WTC11 (cell line): ENCODE results near the gene COPA. TPM values are rescaled to one million over a fixed set of nuclear protein-coding genes. Genes with fewer than 3 reads are reported as not detected.

Source experiments
- ATAC-seq: fragments of 200-7000 bp; cut with Tn5 transposase; 2 replicates; pipeline ENCODE4 v1.10.0; 2021; ENCODE audit warnings: mild to moderate bottlenecking, moderate library complexity
- CTCF ChIA-PET: fragments of 300-600 bp; sonication (Branson Sonifier 250); formaldehyde crosslinking; loops from one replicate; lab custom pipeline; 2021; ENCODE audit warnings: antibody characterized with exemption; lab: Charles Lee
- POLR2A ChIA-PET: fragments of 350-600 bp; sonication (Branson Sonifier 250); formaldehyde crosslinking; loops from one replicate; lab custom pipeline; 2021; ENCODE audit warnings: antibody characterized with exemption; lab: Charles Lee
- DNase-seq: peaks from one replicate; pipeline ENCODE4 v3.0.0; 2021; ENCODE audit warnings: low spot score
- H3K27ac Mint-ChIP-seq: 2 replicates; pipeline ENCODE4 v1.8.0; 2021; ENCODE audit warnings: mixed read lengths
- H3K27me3 Mint-ChIP-seq: 2 replicates; pipeline ENCODE4 v1.8.0; 2021; ENCODE audit warnings: low read depth, mild to moderate bottlenecking, moderate library complexity, mixed read lengths
- H3K36me3 Mint-ChIP-seq: 2 replicates; pipeline ENCODE4 v1.8.0; 2021; ENCODE audit warnings: mixed read lengths
- H3K4me1 Mint-ChIP-seq: 2 replicates; pipeline ENCODE4 v1.8.0; 2022; ENCODE audit warnings: mixed read lengths
- H3K4me3 Mint-ChIP-seq: 2 replicates; pipeline ENCODE4 v1.8.0; 2021; ENCODE audit warnings: mild to moderate bottlenecking, moderate library complexity, mixed read lengths
- H3K9me3 Mint-ChIP-seq: 2 replicates; pipeline ENCODE4 v1.8.0; 2021; ENCODE audit warnings: mixed read lengths
- EMX1 ChIP-seq: fragments of 250-450 bp; sonication (Bioruptor Pico); IDR thresholded peaks from 2 replicates; pipeline ENCODE4 v1.8.0; 2021; ENCODE audit warnings: mild to moderate bottlenecking
- FOXP1 ChIP-seq: sonication (generic); formaldehyde crosslinking; IDR thresholded peaks from 2 replicates; pipeline ENCODE4 v1.8.0; 2022; ENCODE audit warnings: missing genetic modification reagents, mild to moderate bottlenecking, moderate library complexity, borderline replicate concordance
- HMGA2 ChIP-seq: fragments of 250-450 bp; sonication (Bioruptor Pico); IDR thresholded peaks from 2 replicates; pipeline ENCODE4 v1.4.0; 2021; ENCODE audit warnings: mild to moderate bottlenecking, moderate library complexity
- KAT7 ChIP-seq: sonication (generic); formaldehyde crosslinking; IDR thresholded peaks from 2 replicates; pipeline ENCODE4 v1.8.1; 2023; ENCODE audit warnings: missing genetic modification reagents, mild to moderate bottlenecking, borderline replicate concordance
- MAX ChIP-seq: sonication (generic); formaldehyde crosslinking; IDR thresholded peaks from 2 replicates; pipeline ENCODE4 v1.8.0; 2022; ENCODE audit warnings: mild to moderate bottlenecking, missing genetic modification reagents
- MLX ChIP-seq: sonication (generic); formaldehyde crosslinking; IDR thresholded peaks from 2 replicates; pipeline ENCODE4 v1.8.1; 2023; ENCODE audit warnings: mild to moderate bottlenecking, missing genetic modification reagents, moderate library complexity
- MXD4 ChIP-seq: fragments of 250-450 bp; sonication (Bioruptor Pico); IDR thresholded peaks from 2 replicates; pipeline ENCODE4 v1.8.0; 2021; ENCODE audit warnings: mild to moderate bottlenecking, moderate library complexity, borderline replicate concordance
- NFE2L1 ChIP-seq: sonication (generic); formaldehyde crosslinking; IDR thresholded peaks from 2 replicates; pipeline ENCODE4 v1.8.1; 2023; ENCODE audit warnings: missing genetic modification reagents
- NR2C2 ChIP-seq: sonication (generic); formaldehyde crosslinking; IDR thresholded peaks from 2 replicates; pipeline ENCODE4 v1.8.0; 2022; ENCODE audit warnings: mild to moderate bottlenecking, missing genetic modification reagents
- NR3C1 ChIP-seq: sonication (generic); formaldehyde crosslinking; conservative IDR thresholded peaks from 2 replicates; pipeline ENCODE4 v1.8.1; 2023; ENCODE audit warnings: low read depth, mild to moderate bottlenecking, missing genetic modification reagents
- OVOL2 ChIP-seq: fragments of 250-450 bp; sonication (Bioruptor Pico); IDR thresholded peaks from 2 replicates; pipeline ENCODE4 v1.9.0; 2021; ENCODE audit warnings: mild to moderate bottlenecking, borderline replicate concordance
- PREB ChIP-seq: sonication (generic); formaldehyde crosslinking; IDR thresholded peaks from 2 replicates; pipeline ENCODE4 v1.8.1; 2022; ENCODE audit warnings: mild to moderate bottlenecking, missing genetic modification reagents, moderate library complexity, borderline replicate concordance
- PRRX2 ChIP-seq: fragments of 250-450 bp; sonication (Bioruptor Pico); IDR thresholded peaks from 2 replicates; pipeline ENCODE4 v1.8.0; 2021; ENCODE audit warnings: mild to moderate bottlenecking
- SMAD4 ChIP-seq: sonication (generic); formaldehyde crosslinking; IDR thresholded peaks from 2 replicates; pipeline ENCODE4 v1.8.0; 2022; ENCODE audit warnings: mild to moderate bottlenecking, missing genetic modification reagents
- TCF7 ChIP-seq: sonication (generic); formaldehyde crosslinking; IDR thresholded peaks from 2 replicates; pipeline ENCODE4 v1.8.0; 2022; ENCODE audit warnings: mild to moderate bottlenecking, low read depth, missing genetic modification reagents, moderate library complexity
- TEAD1 ChIP-seq: sonication (generic); formaldehyde crosslinking; IDR thresholded peaks from 2 replicates; pipeline ENCODE4 v1.8.0; 2022; ENCODE audit warnings: mild to moderate bottlenecking, missing genetic modification reagents
- ZMAT4 ChIP-seq: fragments of 250-450 bp; sonication (Bioruptor Pico); IDR thresholded peaks from 2 replicates; pipeline ENCODE4 v1.9.0; 2021; ENCODE audit warnings: mild to moderate bottlenecking
- ZNF317 ChIP-seq: sonication (generic); formaldehyde crosslinking; IDR thresholded peaks from 2 replicates; pipeline ENCODE4 v1.8.1; 2023; ENCODE audit warnings: low read depth, mild to moderate bottlenecking, moderate library complexity, missing genetic modification reagents, borderline replicate concordance
- ZNF396 ChIP-seq: fragments of 250-450 bp; sonication (Bioruptor Pico); IDR thresholded peaks from 2 replicates; pipeline ENCODE4 v1.8.0; 2021; ENCODE audit warnings: mild to moderate bottlenecking, moderate library complexity, borderline replicate concordance
- ZNF416 ChIP-seq: fragments of 250-450 bp; sonication (Bioruptor Pico); IDR thresholded peaks from 2 replicates; pipeline ENCODE4 v1.9.0; 2021; ENCODE audit warnings: mild to moderate bottlenecking, inconsistent platforms
- ZSCAN18 ChIP-seq: fragments of 250-450 bp; sonication (Bioruptor Pico); IDR thresholded peaks from 2 replicates; pipeline ENCODE4 v2.1.2; 2022; ENCODE audit warnings: mild to moderate bottlenecking, moderate library complexity
- total RNA-seq: library from RNA; stranded (reverse); gene quantifications from 3 replicates; pipeline ENCODE4 v1.2.3, GENCODE V29; 2021
- TF ChIP-seq, protein P1 (sequence below): sonication (generic); formaldehyde crosslinking; conservative IDR thresholded peaks from 2 replicates; pipeline ENCODE4 v1.8.1; 2023; ENCODE audit warnings: mild to moderate bottlenecking, low read depth, missing genetic modification reagents, moderate library complexity
- TF ChIP-seq, protein P2 (sequence below): fragments of 250-450 bp; sonication (Bioruptor Pico); IDR thresholded peaks from 2 replicates; pipeline ENCODE4 v1.8.0; 2021; ENCODE audit warnings: mild to moderate bottlenecking

The COPA gene
- total RNA-seq, 1 experiment from 2014 or later, result 126 TPM

- DNase-seq (no peak), ATAC-seq (no peak)
- H3K36me3 Mint-ChIP-seq, result peaks cover 33% of the 10 kb centered on the region
- no peak overlapping the region for H3K4me3 Mint-ChIP-seq
- H3K27me3 Mint-ChIP-seq, result no peaks in the 10 kb centered on the region
- TF ChIP-seq NR3C1 (CRISPR knock-in tag) (no peak), TCF7 (CRISPR knock-in tag) (no peak), ZNF396 (no peak), ZNF416 (CRISPR knock-in tag) (no peak), TEAD1 (CRISPR knock-in tag) (no peak)
- TF ChIP-seq, protein P1, sequence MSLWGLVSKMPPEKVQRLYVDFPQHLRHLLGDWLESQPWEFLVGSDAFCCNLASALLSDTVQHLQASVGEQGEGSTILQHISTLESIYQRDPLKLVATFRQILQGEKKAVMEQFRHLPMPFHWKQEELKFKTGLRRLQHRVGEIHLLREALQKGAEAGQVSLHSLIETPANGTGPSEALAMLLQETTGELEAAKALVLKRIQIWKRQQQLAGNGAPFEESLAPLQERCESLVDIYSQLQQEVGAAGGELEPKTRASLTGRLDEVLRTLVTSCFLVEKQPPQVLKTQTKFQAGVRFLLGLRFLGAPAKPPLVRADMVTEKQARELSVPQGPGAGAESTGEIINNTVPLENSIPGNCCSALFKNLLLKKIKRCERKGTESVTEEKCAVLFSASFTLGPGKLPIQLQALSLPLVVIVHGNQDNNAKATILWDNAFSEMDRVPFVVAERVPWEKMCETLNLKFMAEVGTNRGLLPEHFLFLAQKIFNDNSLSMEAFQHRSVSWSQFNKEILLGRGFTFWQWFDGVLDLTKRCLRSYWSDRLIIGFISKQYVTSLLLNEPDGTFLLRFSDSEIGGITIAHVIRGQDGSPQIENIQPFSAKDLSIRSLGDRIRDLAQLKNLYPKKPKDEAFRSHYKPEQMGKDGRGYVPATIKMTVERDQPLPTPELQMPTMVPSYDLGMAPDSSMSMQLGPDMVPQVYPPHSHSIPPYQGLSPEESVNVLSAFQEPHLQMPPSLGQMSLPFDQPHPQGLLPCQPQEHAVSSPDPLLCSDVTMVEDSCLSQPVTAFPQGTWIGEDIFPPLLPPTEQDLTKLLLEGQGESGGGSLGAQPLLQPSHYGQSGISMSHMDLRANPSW (CRISPR knock-in tag), result no peak
- CTCF ChIA-PET, result interaction anchor here (9.3 kb wide), 1 partner anchor 15 kb away, joined by 108 read pairs; no protein-coding TSS in a partner anchor
- no peaks in the 10 kb centered on the region for H3K9me3 Mint-ChIP-seq
- H3K27ac Mint-ChIP-seq, result peak overlapping the region; percentile 60
- POLR2A ChIA-PET, result interaction anchor here (1.5 kb wide), 1 partner anchor 39 kb away, joined by 5 read pairs; the partner anchor contains the start of gene VANGL2
- H3K4me1 Mint-ChIP-seq, result peaks cover 38% of the 10 kb centered on the region
Observed at GRCh38 chr1:160361199-160361598, 18.1 kb upstream of the COPA start.

GRCh38 chr1:160360227-160360695 is 17.2 kb upstream of the COPA start:
- no peak for DNase-seq
- POLR2A ChIA-PET, result no interaction called here
- Mint-ChIP-seq H3K27ac (no peak overlapping the region), H3K27me3 (no peaks in the 10 kb centered on the region), H3K4me3 (no peak overlapping the region), H3K4me1 (peaks cover 31% of the 10 kb centered on the region), H3K36me3 (peaks cover 42% of the 10 kb centered on the region), H3K9me3 (no peaks in the 10 kb centered on the region)
- CTCF ChIA-PET, result interaction anchor here (0.8 to 9.3 kb wide), 2 partner anchors 16 to 108 kb away, joined by 3 to 108 read pairs; no protein-coding TSS in a partner anchor
- TF ChIP-seq PREB (CRISPR knock-in tag) (no peak), SMAD4 (CRISPR knock-in tag) (no peak), MLX (no peak), NFE2L1 (CRISPR knock-in tag) (no peak), PRRX2 (CRISPR knock-in tag) (no peak), ZMAT4 (CRISPR knock-in tag) (no peak), KAT7 (no peak), ZSCAN18 (CRISPR knock-in tag) (no peak), MXD4 (no peak), HMGA2 (no peak), NR2C2 (CRISPR knock-in tag) (no peak), NR3C1 (CRISPR knock-in tag) (no peak), ZNF317 (CRISPR knock-in tag) (no peak), OVOL2 (no peak), EMX1 (no peak), MAX (no peak), FOXP1 (CRISPR knock-in tag) (no peak)
- TF ChIP-seq, protein P2, sequence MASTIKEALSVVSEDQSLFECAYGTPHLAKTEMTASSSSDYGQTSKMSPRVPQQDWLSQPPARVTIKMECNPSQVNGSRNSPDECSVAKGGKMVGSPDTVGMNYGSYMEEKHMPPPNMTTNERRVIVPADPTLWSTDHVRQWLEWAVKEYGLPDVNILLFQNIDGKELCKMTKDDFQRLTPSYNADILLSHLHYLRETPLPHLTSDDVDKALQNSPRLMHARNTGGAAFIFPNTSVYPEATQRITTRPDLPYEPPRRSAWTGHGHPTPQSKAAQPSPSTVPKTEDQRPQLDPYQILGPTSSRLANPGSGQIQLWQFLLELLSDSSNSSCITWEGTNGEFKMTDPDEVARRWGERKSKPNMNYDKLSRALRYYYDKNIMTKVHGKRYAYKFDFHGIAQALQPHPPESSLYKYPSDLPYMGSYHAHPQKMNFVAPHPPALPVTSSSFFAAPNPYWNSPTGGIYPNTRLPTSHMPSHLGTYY (CRISPR knock-in tag), result no peak
- ATAC-seq, result no peak
